ENCODE data around the gene BTF3L4.
"Not testable (repeated sequence)": the region's sequence is repeated elsewhere in the genome, so short reads cannot be mapped to it uniquely, and the experiment has no call there.

BTF3L4 gene

GRCh38 chr1:52056163-52056936 is at the start of gene BTF3L4:
BTF3L4 (plus strand) TSS chr1:52056295; CDS start chr1:52059848, 3,553 bp downstream.
- peak; percentile 91 for DNase-seq
- in situ Hi-C loops (cut with HindIII; ENCODE audit: low pct_ligation_motif_present, low pct_unique_long_range_greater_than_20kb, low sequenced_read_pairs): no loop called here

DNA sequence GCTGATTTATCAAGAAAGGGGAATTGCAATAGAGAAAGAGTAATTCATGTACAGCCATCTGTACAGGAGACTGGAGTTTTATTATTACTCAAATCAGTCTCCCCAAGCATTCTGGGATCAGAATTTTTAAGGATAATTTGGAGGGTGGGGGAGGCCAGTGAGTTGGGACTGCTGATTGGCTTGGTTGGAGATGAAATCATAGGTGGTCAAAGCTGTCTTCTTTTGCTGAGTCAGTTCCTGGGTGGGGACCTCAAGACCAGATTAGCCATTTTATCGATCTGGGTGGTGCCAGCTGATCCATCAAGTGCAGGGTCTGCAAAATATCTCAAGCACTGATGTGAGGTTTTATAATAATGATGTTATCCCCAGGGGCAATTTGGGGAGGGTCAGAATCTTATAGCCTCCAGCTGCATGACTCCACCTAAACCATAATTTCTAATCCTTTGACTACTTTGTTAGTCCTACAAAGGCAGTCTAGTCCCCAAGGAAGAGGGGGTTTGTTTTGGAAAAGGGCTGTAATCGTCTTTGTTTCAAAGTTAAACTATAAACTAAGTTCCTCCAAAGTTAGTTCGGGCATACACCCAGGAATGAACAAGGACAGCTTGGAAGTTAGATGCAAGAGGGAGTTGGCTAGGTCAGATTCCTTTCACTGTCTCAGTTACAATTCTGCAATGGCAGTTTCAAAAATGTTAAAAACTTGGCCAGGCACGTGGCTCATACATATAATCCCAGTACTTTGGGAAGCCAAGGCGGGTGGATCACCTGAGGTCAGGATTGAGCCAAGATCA is 48.7 kb upstream of the BTF3L4 start:
- DNase-seq: peak; percentile 55
- in situ Hi-C loops (cut with HindIII; ENCODE audit: low pct_ligation_motif_present, low pct_unique_long_range_greater_than_20kb, low sequenced_read_pairs): no loop called here

GRCh38 chr1:52008071-52008809 is 47.9 kb upstream of the BTF3L4 start:
- in situ Hi-C loops (cut with HindIII; ENCODE audit: low pct_ligation_motif_present, low pct_unique_long_range_greater_than_20kb, low sequenced_read_pairs): no loop called here
- no peak for DNase-seq

DNA sequence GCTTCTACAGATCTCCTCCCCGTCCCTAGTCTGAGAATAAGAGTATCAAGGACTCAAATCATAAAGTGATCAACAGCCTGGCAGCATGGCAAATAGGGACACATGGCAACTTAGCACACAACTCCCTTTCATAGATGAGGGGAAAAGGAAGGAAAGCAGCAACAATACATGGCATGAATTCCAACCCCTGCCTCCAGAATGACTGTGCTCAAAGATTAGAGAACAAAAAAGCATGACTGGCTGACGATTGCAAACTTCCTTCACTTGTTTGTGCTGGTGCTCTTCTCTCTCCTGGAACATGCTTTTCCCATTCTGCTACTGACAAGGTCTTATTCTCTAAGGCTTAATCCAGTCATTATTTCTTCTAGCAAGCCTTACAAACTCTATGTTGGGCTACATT is 34.0 kb upstream of the BTF3L4 start:
- in situ Hi-C loops (cut with HindIII; ENCODE audit: low pct_ligation_motif_present, low pct_unique_long_range_greater_than_20kb, low sequenced_read_pairs): no loop called here

GRCh38 chr1:52026278-52026677 is 29.8 kb upstream of the BTF3L4 start:
- in situ Hi-C loops (cut with HindIII; ENCODE audit: low pct_ligation_motif_present, low pct_unique_long_range_greater_than_20kb, low sequenced_read_pairs): no loop called here
- DNase-seq: no peak

More for the DNA sequence above, 34.0 kb upstream of the BTF3L4 start:
- DNase-seq: no peak

DNA sequence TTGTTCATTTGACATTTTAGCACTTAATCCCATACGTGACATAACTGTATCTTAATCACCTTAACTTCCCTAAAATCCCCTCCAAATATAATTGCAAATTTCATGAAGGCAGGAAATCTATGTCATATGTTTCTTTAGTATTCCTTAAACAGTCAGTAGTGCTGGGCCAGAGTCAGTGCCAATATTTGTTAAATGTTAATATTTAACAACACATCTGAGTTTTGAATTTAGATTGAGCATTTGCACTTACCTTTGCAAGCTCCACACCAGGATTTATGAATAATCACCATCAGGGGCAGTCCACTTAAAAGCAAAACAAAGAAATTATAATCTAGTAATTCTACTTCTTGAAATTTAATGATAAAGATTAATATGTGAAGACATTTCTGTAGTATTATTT is 27.8 kb upstream of the BTF3L4 start:
- in situ Hi-C loops (cut with HindIII; ENCODE audit: low pct_ligation_motif_present, low pct_unique_long_range_greater_than_20kb, low sequenced_read_pairs): no loop called here
- no peak for DNase-seq

DNA sequence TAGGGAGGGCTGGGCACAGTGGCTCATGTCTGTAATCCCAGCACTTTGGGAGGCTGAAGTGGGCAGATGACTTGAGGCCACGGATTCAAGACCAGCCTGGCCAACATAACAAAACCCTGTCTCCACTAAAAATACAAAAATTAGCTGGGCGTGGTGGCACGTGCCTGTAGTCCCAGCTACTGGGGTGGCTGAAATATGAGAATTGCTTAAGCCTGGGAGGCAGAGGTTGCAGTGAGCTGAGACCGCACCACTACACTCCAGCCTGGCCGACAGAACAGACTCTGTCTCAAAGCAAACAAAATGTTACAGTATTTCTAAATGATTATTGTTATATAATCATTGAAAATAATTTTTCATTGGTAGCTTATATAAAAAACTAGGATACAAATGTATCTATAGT is 27.3 kb upstream of the BTF3L4 start:
- in situ Hi-C loops (cut with HindIII; ENCODE audit: low pct_ligation_motif_present, low pct_unique_long_range_greater_than_20kb, low sequenced_read_pairs); DNase-seq: not testable (repeated sequence)

DNA sequence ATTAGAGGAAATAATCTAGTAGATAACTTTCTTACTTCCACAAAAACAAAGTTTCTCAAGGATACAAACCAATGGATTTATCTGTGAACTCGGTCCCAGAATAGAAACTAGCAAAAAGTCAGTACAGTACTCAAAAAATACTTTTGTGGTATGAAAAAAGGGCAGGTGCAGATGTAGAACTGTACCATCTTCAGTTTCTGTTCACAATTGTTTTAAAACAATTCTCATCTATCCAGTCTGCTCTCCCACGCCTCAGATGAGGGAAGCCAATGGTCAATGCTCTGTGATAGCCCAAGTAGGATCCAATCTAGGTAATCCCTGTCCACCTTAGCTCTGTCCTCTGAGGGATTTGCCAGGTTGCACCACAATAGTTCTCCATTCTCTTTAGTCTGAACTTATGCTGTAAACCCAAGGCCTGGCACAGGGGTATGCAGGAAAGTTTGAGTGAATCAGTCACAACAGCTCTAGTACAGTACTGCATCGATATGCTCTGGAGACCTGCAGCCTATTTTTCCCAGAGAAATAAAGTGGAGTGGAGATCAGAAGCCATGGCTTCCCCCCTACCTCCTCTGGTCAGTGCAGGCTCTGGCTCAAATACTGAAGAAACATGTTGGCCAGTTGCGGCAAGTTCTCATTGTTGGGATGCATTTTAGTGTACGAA is 23.8 kb upstream of the BTF3L4 start:
- in situ Hi-C loops (cut with HindIII; ENCODE audit: low pct_ligation_motif_present, low pct_unique_long_range_greater_than_20kb, low sequenced_read_pairs): no loop called here
- DNase-seq: no peak

DNA sequence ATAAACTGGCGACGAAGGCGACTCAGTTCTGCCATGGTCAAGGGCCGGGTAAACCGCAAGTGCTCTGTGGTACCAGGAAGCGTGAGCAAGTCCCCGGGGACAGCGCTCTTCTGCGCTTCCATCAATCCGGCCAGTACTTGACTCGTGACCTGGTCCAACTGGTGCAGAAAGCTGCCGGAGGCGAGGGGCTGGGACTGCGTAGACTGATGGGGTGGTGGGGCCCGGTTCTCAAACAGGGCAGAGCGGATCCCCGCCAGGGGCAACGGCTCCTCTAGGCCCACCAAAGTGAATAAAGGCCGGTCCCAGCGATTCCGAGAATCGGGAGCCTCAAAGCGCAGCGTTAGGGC is 23.3 kb upstream of the BTF3L4 start:
- in situ Hi-C loops (cut with HindIII; ENCODE audit: low pct_ligation_motif_present, low pct_unique_long_range_greater_than_20kb, low sequenced_read_pairs): no loop called here
- DNase-seq: peak; percentile 65

DNA sequence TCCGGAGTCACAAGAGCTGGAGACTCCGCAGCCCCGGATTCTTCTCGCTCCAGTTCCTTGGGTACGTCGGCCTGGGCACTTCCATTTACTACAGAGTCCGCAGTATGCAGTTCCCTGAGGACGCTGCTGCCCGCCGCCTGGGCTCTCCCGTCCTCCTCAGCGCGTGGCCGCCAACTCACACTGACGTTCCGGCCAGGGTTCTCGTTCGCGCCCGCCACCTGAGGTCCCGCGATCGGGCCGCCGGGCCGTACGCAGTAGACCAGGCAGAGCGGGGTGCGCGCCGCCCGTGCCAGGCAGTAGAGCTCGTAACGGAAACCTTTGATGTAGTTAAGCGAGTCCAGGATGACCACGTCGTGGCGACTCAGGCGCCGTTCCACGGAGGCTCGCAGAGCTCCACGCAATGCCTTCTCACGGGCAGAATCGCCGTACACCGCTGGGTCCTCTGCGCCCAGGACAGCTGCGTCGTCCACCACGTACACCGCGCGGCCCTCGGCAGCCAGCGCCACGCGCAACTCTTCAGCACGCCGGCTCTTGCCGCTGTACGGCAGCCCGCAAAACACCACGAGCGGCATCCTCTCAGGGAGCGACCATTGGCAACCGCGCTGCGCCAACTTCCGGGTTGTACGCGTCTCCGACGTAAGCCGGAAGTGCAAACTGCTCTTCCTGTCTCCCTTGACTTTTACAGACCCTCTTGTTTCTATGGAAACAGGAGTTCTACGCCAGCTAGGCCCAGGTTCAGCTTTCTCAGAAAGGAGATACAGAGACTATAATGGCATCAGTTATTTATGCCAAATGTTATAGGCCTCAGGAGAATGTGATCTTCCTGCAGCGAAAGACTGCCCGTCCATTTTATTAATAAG is 22.7 kb upstream of the BTF3L4 start, which contains the start of gene KTI12:
KTI12 (minus strand) TSS at position 621 of the 860 bp plus-strand sequence; CDS start at position 572, 49 bp downstream.
- DNase-seq: peak; percentile 86
- in situ Hi-C loops (cut with HindIII; ENCODE audit: low pct_ligation_motif_present, low pct_unique_long_range_greater_than_20kb, low sequenced_read_pairs): no loop called here

DNA sequence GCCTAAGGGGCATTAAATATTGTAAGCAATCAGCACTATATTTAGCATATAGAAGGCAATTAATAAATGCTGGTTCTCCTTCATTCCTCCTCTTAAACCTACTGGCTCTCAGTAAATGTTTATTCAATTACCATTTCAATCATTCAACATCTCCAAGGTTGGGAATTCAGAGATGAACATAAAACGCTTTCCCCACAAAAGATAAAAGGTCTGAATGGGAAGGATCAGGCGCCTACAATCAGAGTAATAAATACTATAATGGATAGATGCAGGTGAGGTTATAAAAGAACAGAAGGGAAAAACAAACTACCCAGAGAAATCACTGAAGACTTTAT is 22.1 kb upstream of the BTF3L4 start:
- DNase-seq: no peak
- in situ Hi-C loops (cut with HindIII; ENCODE audit: low pct_ligation_motif_present, low pct_unique_long_range_greater_than_20kb, low sequenced_read_pairs): no loop called here

GRCh38 chr1:52037402-52037814 is 18.7 kb upstream of the BTF3L4 start:
- no peak for DNase-seq
- in situ Hi-C loops (cut with HindIII; ENCODE audit: low pct_ligation_motif_present, low pct_unique_long_range_greater_than_20kb, low sequenced_read_pairs): no loop called here

GRCh38 chr1:52037909-52038308 is 18.2 kb upstream of the BTF3L4 start:
- in situ Hi-C loops (cut with HindIII; ENCODE audit: low pct_ligation_motif_present, low pct_unique_long_range_greater_than_20kb, low sequenced_read_pairs): no loop called here
- DNase-seq: no peak

GRCh38 chr1:52041551-52042185 is 14.4 kb upstream of the BTF3L4 start:
- in situ Hi-C loops (cut with HindIII; ENCODE audit: low pct_ligation_motif_present, low pct_unique_long_range_greater_than_20kb, low sequenced_read_pairs): no loop called here
- DNase-seq: no peak

DNA sequence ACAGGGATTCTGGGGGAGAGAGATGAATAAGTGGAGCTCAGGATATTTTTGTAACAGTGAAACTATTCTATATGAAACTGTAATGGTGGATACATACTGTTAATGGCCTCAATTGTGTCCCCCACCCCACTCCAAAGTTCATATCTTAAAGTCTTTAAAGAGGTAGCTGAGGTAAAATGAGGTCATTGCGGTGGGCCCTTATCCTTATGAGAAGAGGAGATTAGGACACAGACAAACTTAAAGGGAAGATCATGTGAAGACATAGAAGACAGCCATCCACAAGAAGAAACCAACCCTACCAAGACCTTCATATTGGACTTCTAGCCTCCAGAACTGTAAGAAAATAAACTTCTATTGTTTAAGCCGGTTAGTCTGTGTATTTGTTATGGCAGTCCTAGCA is 10.9 kb upstream of the BTF3L4 start:
- DNase-seq: no peak
- in situ Hi-C loops (cut with HindIII; ENCODE audit: low pct_ligation_motif_present, low pct_unique_long_range_greater_than_20kb, low sequenced_read_pairs): no loop called here

DNA sequence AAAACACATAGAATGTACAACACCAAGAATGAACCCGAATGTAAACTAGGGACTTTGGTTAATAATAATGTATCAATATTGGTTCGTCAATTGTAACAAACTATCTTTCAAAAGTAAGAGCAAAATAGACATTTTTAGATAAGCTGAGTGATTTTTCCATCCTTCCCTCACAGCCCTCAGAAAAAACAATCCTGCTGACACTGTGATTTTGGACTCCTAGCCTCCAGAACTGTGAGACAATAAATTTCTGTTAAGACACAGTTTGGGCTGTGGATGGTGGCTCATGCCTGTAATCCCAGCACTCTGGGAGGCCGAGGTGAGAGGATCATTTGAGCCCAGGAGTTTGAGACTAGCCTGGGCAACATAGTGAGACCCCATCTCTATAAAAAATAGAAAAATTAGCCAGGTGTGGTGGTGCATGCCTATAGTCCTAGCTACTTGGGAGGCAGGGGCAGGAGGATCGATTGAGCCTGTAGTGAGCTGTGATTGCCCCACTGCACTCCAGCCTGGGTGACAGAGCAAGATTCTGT is 10.4 kb upstream of the BTF3L4 start:
- DNase-seq; in situ Hi-C loops (cut with HindIII; ENCODE audit: low pct_ligation_motif_present, low pct_unique_long_range_greater_than_20kb, low sequenced_read_pairs): not testable (repeated sequence)

- DNase-seq; in situ Hi-C loops (cut with HindIII; ENCODE audit: low pct_ligation_motif_present, low pct_unique_long_range_greater_than_20kb, low sequenced_read_pairs): not testable (repeated sequence)
Observed at GRCh38 chr1:52049337-52049736, 6.8 kb upstream of the BTF3L4 start.

All from ACHN (cell line).